ENCODE data around the gene UBR4. TPM values are rescaled to one million over a fixed set of nuclear protein-coding genes. Genes with fewer than 3 reads are reported as not detected.
A peak's percentile ranks its signal among the peaks of the same experiment; 100 is the strongest.

Gene UBR4
- total RNA-seq, 1 experiment from 2014 or later, result 131 TPM

GRCh38 chr1:19258353-19258752, 48.3 kb upstream of the UBR4 start:
- no CpG with 5 or more reads among the region's 10 CpGs for WGBS (ENCODE audit: extremely low coverage, insufficient read length, low lambda C conversion rate)
- no peak overlapping the region for H2AFZ ChIP-seq (ENCODE audit: low read length)

More at GRCh38 chr1:19258353-19258752, 48.3 kb upstream of the UBR4 start:
- peak overlapping the region in 1 of 3 experiments; percentile 82; a peak in 1 of 7 replicates for H3K27ac Mint-ChIP-seq
- no peaks in the 10 kb centered on the region for H3K27me3 Mint-ChIP-seq (ENCODE audit: low read depth)
- Histone ChIP-seq H2BK5ac (ENCODE audit: insufficient read length, low read length) (no peak overlapping the region), H3K56ac (ENCODE audit: insufficient read length, low read depth, low read length) (no peak overlapping the region), H2BK15ac (ENCODE audit: low read depth, low read length) (no peak overlapping the region), H4K8ac (replicated peaks; ENCODE audit: insufficient read length, low read depth, low read length) (no peak overlapping the region), H3K4me1 (ENCODE audit: insufficient read depth, low read length) (no peaks in the 10 kb centered on the region), H3K18ac (ENCODE audit: insufficient read length, low read depth, low read length) (no peak overlapping the region), H3K27ac (ENCODE audit: insufficient read length, low read depth, low read length) (no peak overlapping the region), H3K79me1 (ENCODE audit: insufficient read depth, low read depth, low read length, poor library complexity, severe bottlenecking) (peaks cover 5% of the 10 kb centered on the region), H3T11ph (ENCODE audit: low read length) (no peak overlapping the region), H3K27me3 (ENCODE audit: insufficient read depth, low read length) (no peaks in the 10 kb centered on the region), H4K5ac (ENCODE audit: insufficient read length, low read depth, low read length) (no peak overlapping the region), H2BK20ac (ENCODE audit: low read depth, low read length, poor library complexity, severe bottlenecking) (no peak overlapping the region), H4K20me1 (ENCODE audit: control insufficient read depth, insufficient read depth, insufficient read length) (no peaks in the 10 kb centered on the region), H2BK120ac (ENCODE audit: low read depth, low read length, poor library complexity, severe bottlenecking) (no peak overlapping the region), H3K9me3 (ENCODE audit: control insufficient read depth, low read depth, low read length) (no peaks in the 10 kb centered on the region), H3K79me2 (ENCODE audit: insufficient read depth, low read length) (peaks cover 19% of the 10 kb centered on the region; the same call in 1 of the 2 replicates), H3K14ac (ENCODE audit: insufficient read depth, low read length) (no peak overlapping the region), H2AK5ac (ENCODE audit: insufficient read length, low read length) (no peak overlapping the region), H3K9ac (ENCODE audit: extremely low read depth, insufficient read length, low read length) (no peak overlapping the region), H3K23ac (ENCODE audit: insufficient read length, low read depth, low read length) (no peak overlapping the region), H3K4ac (ENCODE audit: low read depth, low read length) (no peak overlapping the region), H3K4me2 (ENCODE audit: insufficient read depth, insufficient read length, low read length) (no peak overlapping the region), H4K91ac (ENCODE audit: insufficient read length, low read depth, low read length) (no peak overlapping the region), H3K23me2 (ENCODE audit: insufficient read length, low read depth, low read length, poor library complexity, severe bottlenecking) (no peaks in the 10 kb centered on the region), H2BK12ac (ENCODE audit: insufficient read length, low read depth, low read length) (no peak overlapping the region)
- peaks cover 31 to 67% (median 55%) of the 10 kb centered on the region in 3 experiments; a peak in 6 of 7 replicates for H3K36me3 Mint-ChIP-seq (ENCODE audit: insufficient read depth in 1 of 3, low read depth in 3 of 3)
- no peak overlapping the region; a peak in 1 of 5 replicates for H3K4me3 Mint-ChIP-seq
- H3K4me1 Mint-ChIP-seq, result peaks cover 6% of the 10 kb centered on the region in 2 experiments
- TF ChIP-seq CTCF (conservative IDR thresholded peaks at IDR 0.05), result no peak
- DNase-seq, result no peak
- H3K9me3 Mint-ChIP-seq, result no peaks in the 10 kb centered on the region
